HG03159 (cell line): ENCODE results near the gene DLL1.

ENCODE experiments used
- ATAC-seq: cut with Tn5 transposase; IDR thresholded peaks from one replicate; pipeline ENCODE4 v1.9.1; 2021; ENCODE audit warnings: mild to moderate bottlenecking, moderate library complexity; ENCODE audit not compliant: unreplicated experiment

DLL1 gene

GRCh38 chr6:170295510-170296422 lies 4.9 kb upstream of the DLL1 start:
- peak; percentile 64 for ATAC-seq

DNA sequence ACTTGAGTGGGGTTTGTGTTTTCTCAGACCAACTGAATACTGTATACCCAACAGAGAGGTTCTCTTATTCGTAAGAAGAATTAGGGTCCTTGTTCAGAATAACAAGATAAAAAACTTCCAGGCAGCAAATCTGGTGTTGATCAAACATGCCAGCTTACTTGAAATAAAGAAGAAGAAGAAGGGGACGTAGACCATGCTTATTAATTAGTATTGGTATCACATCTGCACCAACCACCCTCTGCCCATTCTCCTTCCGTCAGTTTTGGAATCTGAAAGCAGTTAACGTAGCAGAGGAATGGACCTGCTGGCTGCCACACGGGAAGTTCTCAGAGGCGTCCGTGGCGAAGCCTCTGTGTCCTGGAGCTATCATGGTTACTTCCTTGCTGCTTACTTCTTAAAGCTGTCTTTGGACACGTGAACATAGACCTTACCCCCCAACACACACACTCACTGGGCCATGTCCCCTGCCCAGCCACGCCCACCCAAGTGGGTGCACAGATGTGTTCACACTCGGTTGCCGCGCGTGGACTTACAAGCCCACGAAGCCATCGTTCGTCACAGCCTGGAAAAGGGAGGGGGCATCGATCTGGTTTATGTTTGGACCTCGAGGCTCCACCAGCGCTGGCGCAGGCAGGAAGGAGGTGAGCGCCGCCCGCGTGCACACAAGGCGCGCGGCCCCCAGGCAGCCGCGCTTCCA lies 4.1 kb upstream of the DLL1 start:
- ATAC-seq: peak; percentile 4

- ATAC-seq: no peak
Observed at GRCh38 chr6:170294298-170294730, 3.4 kb upstream of the DLL1 start.

DNA sequence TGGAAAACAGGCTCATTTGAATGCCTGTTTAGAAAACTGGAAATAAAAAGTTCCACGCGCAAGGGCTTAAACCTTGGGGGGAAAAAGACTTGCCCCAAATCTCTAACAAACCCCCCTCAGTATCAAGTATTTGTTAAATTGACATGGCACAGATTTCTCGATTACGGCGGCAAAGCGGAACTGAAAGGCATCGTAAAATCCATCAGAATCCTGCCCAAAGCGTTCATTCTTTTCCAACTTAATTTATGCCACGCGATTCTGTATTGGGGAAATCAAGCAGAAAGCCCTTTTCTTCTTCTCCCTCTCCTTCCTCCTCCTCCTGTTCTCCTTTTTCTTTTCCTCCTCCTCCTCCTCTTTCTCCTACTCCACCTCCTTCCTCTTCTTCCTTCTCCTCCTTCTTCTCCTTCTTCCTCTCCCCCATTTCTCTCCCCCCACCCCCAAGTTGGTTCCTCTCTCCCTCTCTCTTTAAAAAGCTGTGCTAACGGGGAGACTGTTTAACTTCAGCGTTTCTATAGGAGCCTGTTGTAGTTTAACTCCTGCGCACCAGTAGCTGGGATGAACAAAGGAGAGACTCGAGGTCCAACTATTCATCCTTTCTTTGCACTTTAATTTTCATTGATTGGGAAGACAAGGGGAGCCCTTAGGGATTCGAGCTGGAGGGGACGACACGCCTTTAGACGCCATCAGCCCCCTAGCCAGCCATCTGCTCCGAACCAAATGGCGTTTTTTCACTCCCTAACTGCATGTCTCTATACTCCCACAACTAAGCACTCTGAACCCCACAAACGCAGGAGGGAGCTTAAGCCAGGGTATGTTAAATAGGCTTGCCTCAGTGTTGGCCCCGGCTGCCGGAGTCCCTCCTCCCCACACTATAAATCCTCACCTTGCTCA lies 2.7 kb upstream of the DLL1 start:
- no peak for ATAC-seq

DNA sequence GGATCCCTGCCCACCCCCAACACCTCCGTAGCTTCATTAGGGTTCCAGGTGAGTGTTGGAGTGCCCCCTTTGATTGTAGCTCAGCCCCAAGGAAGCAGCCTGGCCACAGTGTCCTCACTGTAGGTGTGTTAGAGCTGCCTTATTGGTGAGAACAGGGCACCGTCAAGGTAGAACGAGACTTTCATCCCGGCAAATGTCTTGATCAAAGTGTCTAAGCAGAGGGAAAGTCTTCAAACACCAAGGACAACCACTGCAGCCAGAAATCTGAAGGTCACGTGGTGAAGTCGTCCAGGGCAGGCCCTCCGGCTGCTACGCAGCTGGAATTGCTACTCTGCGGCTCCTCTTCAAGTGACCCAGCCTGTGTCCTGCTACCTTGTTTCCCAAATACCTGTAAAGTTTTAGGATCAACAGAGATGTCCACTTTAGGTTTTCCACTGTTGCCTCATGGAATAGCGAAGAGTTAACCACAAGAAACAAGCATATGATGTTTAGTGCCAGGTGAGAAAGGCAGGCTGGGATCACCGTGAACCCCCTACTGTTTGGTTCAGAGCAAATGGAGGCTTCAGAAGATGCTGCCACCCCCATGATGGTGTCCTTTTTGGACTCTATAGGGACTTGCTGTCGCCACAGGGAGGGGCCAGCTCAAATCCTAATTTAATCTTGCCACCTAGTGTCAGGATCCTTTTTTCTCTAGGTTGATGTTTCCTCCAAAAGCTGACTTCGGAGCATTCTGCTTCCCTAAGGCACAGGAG lies 1.7 kb upstream of the DLL1 start:
- ATAC-seq: no peak

- no peak for ATAC-seq
Observed at GRCh38 chr6:170292111-170292406, 1.2 kb upstream of the DLL1 start.

GRCh38 chr6:170291271-170292110 lies 613 bp upstream of the DLL1 start:
- no peak for ATAC-seq

DNA sequence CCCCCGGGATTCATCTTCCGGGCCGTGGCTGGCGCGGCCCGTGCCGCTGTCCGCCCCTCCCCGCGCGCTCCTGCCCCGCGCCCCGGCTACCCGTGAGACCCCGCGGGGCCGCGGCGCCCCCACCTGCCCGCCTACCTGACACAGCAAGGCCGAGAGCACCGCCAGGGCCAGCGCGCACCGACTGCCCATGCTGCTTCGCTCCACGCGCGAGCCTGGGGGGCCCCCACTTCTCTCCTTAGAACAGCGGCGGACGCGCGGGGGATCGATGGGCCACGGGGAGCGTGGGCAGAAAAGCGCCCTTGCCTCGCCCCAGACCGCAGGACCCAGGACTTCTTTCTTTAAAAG lies 955 bp downstream of the DLL1 start:
- no peak for ATAC-seq

GRCh38 chr6:170289180-170289931 lies 1.5 kb downstream of the DLL1 start:
- no peak for ATAC-seq

DNA sequence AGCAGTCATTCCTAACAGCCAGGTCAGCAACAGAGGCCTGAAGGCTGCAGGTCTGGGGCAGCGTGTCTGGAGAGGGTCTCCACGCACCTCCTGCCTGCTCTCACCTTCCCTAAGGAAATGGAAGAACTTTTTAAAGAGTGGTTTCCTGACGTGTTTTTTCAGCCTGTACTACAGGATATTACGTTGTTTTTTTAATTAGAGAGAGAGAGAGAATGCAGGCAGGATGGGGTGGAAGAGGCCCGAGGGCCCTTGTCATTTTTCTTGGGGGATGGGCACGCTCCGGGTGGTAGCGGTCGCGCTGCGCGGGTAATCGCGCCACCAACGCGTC lies 2.1 kb downstream of the DLL1 start:
- no peak for ATAC-seq

DNA sequence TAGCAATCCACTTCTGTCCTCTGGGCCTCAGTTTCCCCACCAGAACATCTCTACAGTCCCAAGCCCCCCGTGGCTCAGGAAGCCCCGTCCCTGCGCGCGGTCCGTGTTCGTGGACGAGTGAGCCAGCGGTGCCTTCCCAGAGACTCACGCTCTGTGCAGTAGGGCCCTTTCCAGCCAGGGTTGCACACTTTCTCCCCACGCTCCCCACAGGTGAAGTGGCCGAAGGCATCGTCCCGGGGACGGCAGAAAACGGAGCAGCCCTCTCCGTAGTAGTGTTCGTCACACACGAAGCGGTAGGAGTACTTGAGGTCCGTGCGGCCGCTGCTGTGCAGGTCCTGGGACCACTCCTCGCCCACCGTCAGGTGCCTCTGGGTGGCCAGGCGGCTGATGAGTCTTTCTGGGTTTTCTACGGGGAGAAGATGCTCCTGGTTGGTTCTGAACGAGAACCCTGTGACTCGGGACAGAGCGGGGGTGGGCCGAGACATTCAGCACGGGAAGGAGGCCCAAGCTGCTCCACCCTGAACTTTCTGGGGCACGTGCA lies 2.7 kb downstream of the DLL1 start:
- no peak for ATAC-seq

- no peak for ATAC-seq
Observed at GRCh38 chr6:170287371-170287876, 3.5 kb downstream of the DLL1 start.

DNA sequence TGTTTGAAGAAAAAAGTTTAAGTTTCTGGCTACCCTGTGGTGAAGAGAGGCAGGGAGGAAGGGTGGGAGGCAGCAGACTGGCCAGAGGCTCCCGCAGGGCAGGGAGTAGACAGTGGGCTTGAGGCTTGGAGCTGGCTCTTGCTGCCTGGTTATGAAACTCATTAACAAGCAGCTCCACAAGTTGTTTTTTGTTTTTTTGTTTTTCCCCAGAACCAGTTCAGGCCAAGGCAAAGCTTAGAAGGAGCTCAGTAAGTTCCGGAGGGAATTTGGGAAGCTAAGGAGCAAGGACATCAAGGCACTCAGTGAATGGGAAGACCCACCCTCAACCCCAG lies 4.0 kb downstream of the DLL1 start:
- no peak for ATAC-seq

DNA sequence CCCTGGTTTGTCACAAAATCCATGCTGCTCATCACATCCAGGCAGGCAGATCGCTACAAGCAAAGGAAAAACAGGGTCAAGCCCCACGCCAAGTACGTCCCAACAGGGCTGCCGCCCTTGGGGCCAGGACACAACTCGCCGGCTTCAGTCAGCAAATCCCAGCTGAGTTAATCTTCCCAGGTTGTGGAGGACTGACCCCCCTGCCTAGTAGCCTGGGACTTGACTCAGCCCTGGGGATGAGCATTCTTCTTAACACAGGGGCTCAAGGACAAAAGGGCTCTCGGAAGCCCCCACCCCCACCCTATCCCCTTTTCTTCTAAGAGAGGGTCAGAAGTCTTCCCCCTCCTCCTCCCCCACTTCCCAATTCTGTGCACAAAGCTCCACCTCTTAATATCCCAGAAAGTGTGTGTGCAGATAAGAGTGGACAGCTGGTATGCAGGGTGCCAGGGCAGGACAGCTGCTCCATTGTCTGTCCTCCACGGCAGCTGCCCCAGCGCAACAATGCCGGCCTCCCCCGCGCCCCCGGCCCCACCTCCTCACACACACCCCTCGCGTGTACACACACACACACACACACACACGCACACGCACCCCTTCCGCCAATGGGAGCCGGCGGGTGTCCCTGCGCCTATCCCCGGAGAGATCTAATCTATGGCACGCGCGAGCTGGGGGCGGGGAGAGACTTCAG lies 4.5 kb downstream of the DLL1 start:
- ATAC-seq: no peak

DNA sequence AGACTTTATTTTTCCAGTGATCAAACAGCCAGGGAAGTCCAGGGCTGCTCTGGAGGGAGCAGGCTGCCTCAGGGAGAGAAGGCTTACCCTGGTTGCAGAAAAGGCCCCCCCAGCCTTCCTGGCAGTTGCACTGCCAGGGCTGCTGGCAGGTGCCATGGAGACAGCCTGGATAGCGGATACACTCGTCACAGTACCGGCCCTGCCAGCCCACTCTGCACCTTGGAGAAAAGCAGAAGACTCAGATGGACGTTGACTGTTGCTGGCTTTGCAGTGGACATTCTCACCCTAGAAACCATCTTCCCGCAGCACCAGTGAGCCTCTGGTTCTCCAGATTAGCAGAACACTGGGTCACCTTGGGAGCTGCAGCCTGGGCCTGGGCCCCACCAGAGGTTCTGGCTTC lies 5.4 kb downstream of the DLL1 start:
- ATAC-seq: no peak

GRCh38 chr6:170284866-170285469 lies 5.9 kb downstream of the DLL1 start:
- ATAC-seq: no peak

GRCh38 chr6:170284126-170284773 lies 6.6 kb downstream of the DLL1 start:
- ATAC-seq: no peak
